Activated CD4-positive, alpha-beta T cell treated with anti-CD3 and anti-CD28 coated beads for 36 hours (primary cell): Measurements from ENCODE around the gene CDH23. TPM values are rescaled to one million over a fixed set of nuclear protein-coding genes. Genes with fewer than 3 reads are reported as not detected.

Experiments used
- ATAC-seq: fragments of 200-7000 bp; cut with Tn5 transposase; one replicate; pipeline ENCODE4 v1.10.0; 2021; ENCODE audit warnings: mild to moderate bottlenecking, moderate library complexity
- CTCF ChIA-PET: fragments of 350-600 bp; sonication (Branson Sonifier 250); formaldehyde crosslinking; loops from one replicate; lab custom pipeline; 2021; ENCODE audit warnings: antibody characterized with exemption; lab: Charles Lee
- POLR2A ChIA-PET: fragments of 350-600 bp; sonication (Branson Sonifier 250); formaldehyde crosslinking; loops from one replicate; lab custom pipeline; 2021; ENCODE audit warnings: antibody characterized with exemption, inconsistent platforms; lab: Charles Lee
- DNase-seq: peaks from one replicate; pipeline ENCODE4 v3.0.0-alpha.2; 2020
- H3K27ac Mint-ChIP-seq: one replicate; pipeline ENCODE4 v1.8.0; 2021; ENCODE audit warnings: mixed read lengths
- H3K27me3 Mint-ChIP-seq: one replicate; pipeline ENCODE4 v1.8.0; 2021; ENCODE audit warnings: mixed read lengths
- H3K36me3 Mint-ChIP-seq: one replicate; pipeline ENCODE4 v1.8.0; 2021; ENCODE audit warnings: low read depth, mixed read lengths
- H3K4me1 Mint-ChIP-seq: one replicate; pipeline ENCODE4 v1.8.0; 2021; ENCODE audit warnings: mixed read lengths
- H3K4me3 Mint-ChIP-seq: one replicate; pipeline ENCODE4 v1.8.0; 2021; ENCODE audit warnings: mild to moderate bottlenecking, moderate library complexity, mixed read lengths
- H3K9me3 Mint-ChIP-seq: one replicate; pipeline ENCODE4 v1.8.0; 2021; ENCODE audit warnings: low read depth, mixed read lengths
- intact Hi-C, 2 experiments: fragments of 100-400 bp; cut with DNase I in 1 of 2; cut with micrococcal nuclease in 1 of 2; formaldehyde crosslinking; loops; one replicate each; pipeline versions ENCODE4 v1.14.2 to v1.15.1; 2022 to 2024; cut with DNase I, micrococcal nuclease
- total RNA-seq, 2 experiments: library from RNA; stranded (reverse); gene quantifications; one replicate each; pipeline ENCODE4 v1.2.3, GENCODE V29; 2021

The CDH23 gene
- total RNA-seq, 2 experiments from 2014 or later, result 1.5 to 1.6 TPM

GRCh38 chr10:71771821-71772617 lies 375.3 kb downstream of the CDH23 start:
- ATAC-seq (no peak), DNase-seq (peak; percentile 66)
- intact Hi-C loops, result loop anchor here in 1 of 2 experiments (2.0 to 10.0 kb wide), 6 partner anchors 117 to 523 kb away; partner anchors contain the start of genes ANAPC16, ASCC1 and SLC29A3
- ChIA-PET POLR2A (interaction anchor here (0.5 to 1.9 kb wide), 6 partner anchors 9 to 45 kb away, joined by 3 to 12 read pairs (median 4); no protein-coding TSS in a partner anchor), CTCF (interaction anchor here (0.6 to 7.7 kb wide), 14 partner anchors 15 to 124 kb away, joined by 3 to 54 read pairs (median 5); no protein-coding TSS in a partner anchor)
- H3K36me3 Mint-ChIP-seq, result peaks cover 43% of the 10 kb centered on the region
- no peaks in the 10 kb centered on the region for H3K27me3 Mint-ChIP-seq
- no peaks in the 10 kb centered on the region for H3K9me3 Mint-ChIP-seq
- H3K4me1 Mint-ChIP-seq, result peaks cover 72% of the 10 kb centered on the region
- H3K27ac Mint-ChIP-seq, result peak overlapping the region; percentile 97
- H3K4me3 Mint-ChIP-seq, result peak overlapping the region; percentile 92

- H3K27me3 Mint-ChIP-seq, result no peaks in the 10 kb centered on the region
- H3K9me3 Mint-ChIP-seq, result peaks cover 6% of the 10 kb centered on the region
- H3K36me3 Mint-ChIP-seq, result peaks cover 41% of the 10 kb centered on the region
- intact Hi-C loops, result loop anchor here (1.0 to 10.0 kb wide), 11 partner anchors 16 to 522 kb away; partner anchors contain the start of genes PSAP (in 2 of the 2), ANAPC16 (in 1 of the 2), ASCC1 (in 1 of the 2) and SLC29A3 (in 1 of the 2)
- H3K4me3 Mint-ChIP-seq, result peak overlapping the region; percentile 92
- POLR2A ChIA-PET, result interaction anchor here (0.5 to 1.9 kb wide), 9 partner anchors 10 to 1206 kb away, joined by 3 to 12 read pairs (median 5); no protein-coding TSS in a partner anchor
- peak overlapping the region; percentile 97 for H3K27ac Mint-ChIP-seq
- H3K4me1 Mint-ChIP-seq, result peaks cover 65% of the 10 kb centered on the region
- DNase-seq (no peak), ATAC-seq (no peak)
- CTCF ChIA-PET, result interaction anchor here (0.7 to 7.7 kb wide), 20 partner anchors 9 to 938 kb away, joined by 3 to 54 read pairs (median 4); no protein-coding TSS in a partner anchor
Measured at GRCh38 chr10:71772832-71773220, 376.1 kb downstream of the CDH23 start.

GRCh38 chr10:71773221-71773971 lies 376.7 kb downstream of the CDH23 start, which contains the start of gene VSIR:
Gene VSIR (minus strand): TSS chr10:71773520. CDS start chr10:71773439, 81 bp downstream.
- peaks cover 6% of the 10 kb centered on the region for H3K9me3 Mint-ChIP-seq
- DNase-seq, result peak; percentile 97
- no peaks in the 10 kb centered on the region for H3K27me3 Mint-ChIP-seq
- ChIA-PET CTCF (interaction anchor here (0.6 to 7.7 kb wide), 28 partner anchors 9 to 938 kb away, joined by 3 to 54 read pairs (median 3); no protein-coding TSS in a partner anchor), POLR2A (interaction anchor here (0.5 to 1.9 kb wide), 10 partner anchors 10 to 1206 kb away, joined by 3 to 12 read pairs (median 4); no protein-coding TSS in a partner anchor)
- H3K4me3 Mint-ChIP-seq, result peak within 1 kb of the TSS; percentile 92
- intact Hi-C loops, result loop anchor here (1.0 to 10.0 kb wide), 11 partner anchors 16 to 521 kb away; partner anchors contain the start of genes PSAP (in 2 of the 2), ANAPC16 (in 1 of the 2), ASCC1 (in 1 of the 2) and SLC29A3 (in 1 of the 2)
- peaks cover 35% of the 10 kb centered on the region for H3K36me3 Mint-ChIP-seq
- peak within 1 kb of the TSS; percentile 97 for H3K27ac Mint-ChIP-seq
- peaks cover 59% of the 10 kb centered on the region for H3K4me1 Mint-ChIP-seq
- peak; percentile 60 for ATAC-seq

GRCh38 chr10:71774916-71775702 lies 378.4 kb downstream of the CDH23 start:
- H3K9me3 Mint-ChIP-seq, result peaks cover 6% of the 10 kb centered on the region
- H3K27me3 Mint-ChIP-seq, result no peaks in the 10 kb centered on the region
- intact Hi-C loops, result loop anchor here in 1 of 2 experiments (5.0 to 10.0 kb wide), 2 partner anchors 442 to 520 kb away; partner anchors contain the start of genes ANAPC16 and ASCC1
- peak overlapping the region; percentile 92 for H3K4me3 Mint-ChIP-seq
- ATAC-seq, result no peak
- H3K4me1 Mint-ChIP-seq, result peaks cover 47% of the 10 kb centered on the region
- H3K36me3 Mint-ChIP-seq, result peaks cover 24% of the 10 kb centered on the region
- DNase-seq, result no peak
- H3K27ac Mint-ChIP-seq, result peak overlapping the region; percentile 93
- ChIA-PET POLR2A (no interaction called here), CTCF (interaction anchor here (0.6 to 7.7 kb wide), 9 partner anchors 18 to 109 kb away, joined by 3 to 54 read pairs (median 4); no protein-coding TSS in a partner anchor)

GRCh38 chr10:71776481-71776925 lies 379.8 kb downstream of the CDH23 start:
- ChIA-PET POLR2A (no interaction called here), CTCF (interaction anchor here (0.7 to 7.7 kb wide), 7 partner anchors 46 to 407 kb away, joined by 3 to 54 read pairs (median 3); no protein-coding TSS in a partner anchor)
- Mint-ChIP-seq H3K36me3 (peaks cover 14% of the 10 kb centered on the region), H3K9me3 (peaks cover 6% of the 10 kb centered on the region), H3K4me1 (peaks cover 35% of the 10 kb centered on the region), H3K27me3 (no peaks in the 10 kb centered on the region), H3K27ac (no peak overlapping the region), H3K4me3 (no peak overlapping the region)
- intact Hi-C loops, result loop anchor here in 1 of 2 experiments (10.0 kb wide), 1 partner anchor 518 kb away; no protein-coding TSS in a partner anchor
- ATAC-seq, result no peak
- no peak for DNase-seq

- Mint-ChIP-seq H3K4me3 (no peak overlapping the region), H3K36me3 (peaks cover 5% of the 10 kb centered on the region), H3K4me1 (peaks cover 31% of the 10 kb centered on the region), H3K27ac (peak overlapping the region; percentile 61), H3K27me3 (no peaks in the 10 kb centered on the region), H3K9me3 (peaks cover 6% of the 10 kb centered on the region)
- intact Hi-C loops, result loop anchor here in 1 of 2 experiments (10.0 kb wide), 1 partner anchor 517 kb away; no protein-coding TSS in a partner anchor
- POLR2A ChIA-PET, result no interaction called here
- DNase-seq (no peak), ATAC-seq (no peak)
- CTCF ChIA-PET, result interaction anchor here (0.8 to 7.7 kb wide), 4 partner anchors 52 to 80 kb away, joined by 3 to 54 read pairs (median 4); no protein-coding TSS in a partner anchor
Measured at GRCh38 chr10:71777213-71777985, 380.7 kb downstream of the CDH23 start.

- Mint-ChIP-seq H3K4me1 (peaks cover 39% of the 10 kb centered on the region), H3K36me3 (peaks cover 4% of the 10 kb centered on the region), H3K9me3 (peaks cover 6% of the 10 kb centered on the region), H3K27me3 (no peaks in the 10 kb centered on the region), H3K27ac (no peak overlapping the region), H3K4me3 (no peak overlapping the region)
- POLR2A ChIA-PET, result no interaction called here
- CTCF ChIA-PET, result interaction anchor here (0.6 kb wide), 1 partner anchor 14 kb away, joined by 3 read pairs; no protein-coding TSS in a partner anchor
- DNase-seq (no peak), ATAC-seq (no peak)
- intact Hi-C loops, result loop anchor here in 1 of 2 experiments (10.0 kb wide), 1 partner anchor 517 kb away; no protein-coding TSS in a partner anchor
Measured at GRCh38 chr10:71778071-71778825, 381.5 kb downstream of the CDH23 start.

- DNase-seq, result no peak
- CTCF ChIA-PET, result no interaction called here
- H3K9me3 Mint-ChIP-seq, result peaks cover 6% of the 10 kb centered on the region
- intact Hi-C loops, result loop anchor here in 1 of 2 experiments (10.0 kb wide), 1 partner anchor 515 kb away; no protein-coding TSS in a partner anchor
- H3K27me3 Mint-ChIP-seq, result no peaks in the 10 kb centered on the region
- no peak for ATAC-seq
- peaks cover 4% of the 10 kb centered on the region for H3K36me3 Mint-ChIP-seq
- H3K27ac Mint-ChIP-seq, result no peak overlapping the region
- H3K4me1 Mint-ChIP-seq, result peaks cover 27% of the 10 kb centered on the region
- POLR2A ChIA-PET, result interaction anchor here (1.1 kb wide), 1 partner anchor 47 kb away, joined by 3 read pairs; no protein-coding TSS in a partner anchor
- H3K4me3 Mint-ChIP-seq, result no peak overlapping the region
Measured at GRCh38 chr10:71779641-71780040, 382.9 kb downstream of the CDH23 start.

GRCh38 chr10:71780156-71780555 lies 383.4 kb downstream of the CDH23 start:
- Mint-ChIP-seq H3K36me3 (peaks cover 4% of the 10 kb centered on the region), H3K27me3 (no peaks in the 10 kb centered on the region), H3K9me3 (peaks cover 6% of the 10 kb centered on the region), H3K4me1 (peaks cover 25% of the 10 kb centered on the region), H3K27ac (no peak overlapping the region), H3K4me3 (no peak overlapping the region)
- POLR2A ChIA-PET, result no interaction called here
- CTCF ChIA-PET, result no interaction called here
- intact Hi-C loops, result no loop called here
- no peak for ATAC-seq
- DNase-seq, result no peak
